Measurements from ENCODE around the gene MT1E.
"Not testable (repeated sequence)": the region's sequence is repeated elsewhere in the genome, so short reads cannot be mapped to it uniquely, and the experiment has no call there.

MT1E gene

GRCh38 chr16:56674570-56674969, 49.0 kb downstream of the MT1E start:
- DNase-seq = not testable (repeated sequence)

GRCh38 chr16:56675685-56676210, 50.2 kb downstream of the MT1E start:
- no peak for DNase-seq
